IMR-90 (cell line): ENCODE measurements around the gene CDC42EP3. TPM values are rescaled to one million over a fixed set of nuclear protein-coding genes. Genes with fewer than 3 reads are reported as not detected.
A peak's percentile ranks its signal among the peaks of the same experiment; 100 is the strongest.

ENCODE experiments used
- ATAC-seq: fragments of 200-7000 bp; cut with Tn5 transposase; 2 replicates; pipeline ENCODE4 v1.9.1; 2020; ENCODE audit warnings: low read depth, mild to moderate bottlenecking, moderate library complexity
- BruUV-seq: library from RNA; stranded (reverse); fragments of 400-500 nt; replicated peaks from 2 replicates; lab custom pipeline; 2021; lab: Mats Ljungman, UMichigan
- CTCF ChIA-PET: fragments of 300-600 bp; formaldehyde crosslinking; extraction: SDS; loops from one replicate; lab custom pipeline; 2021; ENCODE audit warnings: antibody characterized with exemption; lab: Yijun Ruan, JAX
- POLR2A ChIA-PET: fragments of 300-600 bp; sonication (Branson Sonifier 250); formaldehyde crosslinking; loops from one replicate; lab custom pipeline; 2022; ENCODE audit warnings: antibody characterized with exemption; ENCODE audit not compliant: unreplicated experiment; lab: Charles Lee
- DNase-seq: peaks from one replicate; pipeline ENCODE4 v3.0.0; 2013
- H2AFZ ChIP-seq: replicated peaks from 2 replicates; pipeline ENCODE3; 2013; ENCODE audit warnings: low read length, mild to moderate bottlenecking; ENCODE audit not compliant: poor library complexity
- H2AK5ac ChIP-seq: 2 replicates; pipeline ENCODE4 v1.6.1; 2013; ENCODE audit warnings: low read depth, low read length, inconsistent platforms
- H2AK9ac ChIP-seq: replicated peaks from 2 replicates; pipeline ENCODE3; 2013; ENCODE audit warnings: mild to moderate bottlenecking, low read depth, low read length, moderate library complexity; ENCODE audit not compliant: poor library complexity
- H2BK120ac ChIP-seq: 2 replicates; pipeline ENCODE4 v1.6.1; 2013; ENCODE audit warnings: low read depth, low read length, inconsistent platforms
- H2BK15ac ChIP-seq: 3 replicates; pipeline ENCODE4 v1.6.1; 2013; ENCODE audit warnings: low read depth, low read length, inconsistent platforms
- H2BK20ac ChIP-seq: 2 replicates; pipeline ENCODE4 v1.6.1; 2013; ENCODE audit warnings: low read depth, mild to moderate bottlenecking, inconsistent platforms, low read length, moderate library complexity
- H2BK5ac ChIP-seq: 2 replicates; pipeline ENCODE4 v1.6.1; 2013; ENCODE audit warnings: mild to moderate bottlenecking, low read depth, low read length, inconsistent platforms; ENCODE audit not compliant: poor library complexity, severe bottlenecking
- H3K14ac ChIP-seq: replicated peaks from 2 replicates; pipeline ENCODE4 v1.6.1; 2013; ENCODE audit warnings: low read depth, low read length, inconsistent platforms
- H3K18ac ChIP-seq: 2 replicates; pipeline ENCODE4 v1.6.1; 2013; ENCODE audit warnings: low read depth, low read length, control low read depth
- H3K23ac ChIP-seq: 2 replicates; pipeline ENCODE4 v1.6.1; 2013; ENCODE audit warnings: low read depth, low read length, inconsistent platforms
- H3K27ac ChIP-seq: 2 replicates; pipeline ENCODE4 v1.5.1; 2013; ENCODE audit warnings: mild to moderate bottlenecking, control low read depth, low read length; ENCODE audit not compliant: insufficient read depth
- H3K27me3 ChIP-seq: 2 replicates; pipeline ENCODE4 v1.6.1; 2013; ENCODE audit warnings: low read length; ENCODE audit not compliant: control insufficient read depth, insufficient read depth
- H3K36me3 ChIP-seq: 2 replicates; pipeline ENCODE4 v1.6.1; 2013; ENCODE audit warnings: low read length, mixed read lengths; ENCODE audit not compliant: control insufficient read depth, insufficient read depth
- H3K4ac ChIP-seq: 2 replicates; pipeline ENCODE4 v1.6.1; 2013; ENCODE audit warnings: low read depth, low read length, inconsistent platforms
- H3K4me1 ChIP-seq: 2 replicates; pipeline ENCODE4 v1.6.1; 2013; ENCODE audit warnings: low read length, mixed read lengths; ENCODE audit not compliant: control insufficient read depth, insufficient read depth
- H3K4me2 ChIP-seq: 2 replicates; pipeline ENCODE4 v1.6.1; 2013; ENCODE audit warnings: low read depth, mild to moderate bottlenecking, control low read depth, low read length, moderate library complexity
- H3K4me3 ChIP-seq: 2 replicates; pipeline ENCODE4 v1.5.1; 2013; ENCODE audit warnings: low read depth, mild to moderate bottlenecking, control low read depth, low read length, moderate library complexity; ENCODE audit not compliant: insufficient read depth
- H3K56ac ChIP-seq: 2 replicates; pipeline ENCODE4 v1.6.1; 2013; ENCODE audit warnings: low read length, inconsistent platforms; ENCODE audit not compliant: insufficient read depth; ENCODE audit errors: extremely low read depth
- H3K79me1 ChIP-seq, 2 experiments: 2 replicates each; pipeline ENCODE4 v1.6.1; 2013; ENCODE audit warnings: low read length in 2 of 2, inconsistent platforms in 1 of 2, low read depth in 1 of 2
- H3K9ac ChIP-seq: 2 replicates; pipeline ENCODE4 v1.6.1; 2013; ENCODE audit warnings: low read depth, low read length, control low read depth
- H3K9me1 ChIP-seq: 2 replicates; pipeline ENCODE4 v1.6.1; 2013; ENCODE audit warnings: low read length, inconsistent platforms; ENCODE audit not compliant: insufficient read depth
- H3K9me3 ChIP-seq: 2 replicates; pipeline ENCODE4 v1.6.1; 2013; ENCODE audit warnings: low read length; ENCODE audit not compliant: control insufficient read depth, insufficient read depth
- H4K20me1 ChIP-seq: 2 replicates; pipeline ENCODE4 v1.6.1; 2013; ENCODE audit warnings: low read length, inconsistent platforms; ENCODE audit not compliant: insufficient read depth
- H4K5ac ChIP-seq: 2 replicates; pipeline ENCODE4 v1.6.1; 2013; ENCODE audit warnings: mild to moderate bottlenecking, low read depth, low read length, control low read depth
- H4K8ac ChIP-seq, 2 experiments: 2 replicates each; pipeline ENCODE4 v1.6.1; 2013; ENCODE audit warnings: low read depth in 2 of 2, low read length in 2 of 2, control low read depth in 1 of 2, inconsistent platforms in 1 of 2
- H4K91ac ChIP-seq: 2 replicates; pipeline ENCODE4 v1.6.1; 2013; ENCODE audit warnings: low read depth, low read length, inconsistent platforms; ENCODE audit not compliant: insufficient read depth
- BHLHE40 ChIP-seq: fragments of 150-350 bp; IDR thresholded peaks from 2 replicates; pipeline ENCODE4 v1.6.1; 2016; ENCODE audit warnings: mild to moderate bottlenecking, low read depth, low read length
- CEBPB ChIP-seq: IDR thresholded peaks from 2 replicates; pipeline ENCODE4 v1.6.1; 2012; ENCODE audit warnings: low read depth, low read length, improper control_type of control experiment
- FOS ChIP-seq: fragments of 150-350 bp; IDR thresholded peaks from 2 replicates; pipeline ENCODE4 v1.6.1; 2016; ENCODE audit warnings: low read depth, low read length
- MAFK ChIP-seq: IDR thresholded peaks from 2 replicates; pipeline ENCODE4 v1.6.1; 2012; ENCODE audit warnings: low read depth, low read length, improper control_type of control experiment
- MAZ ChIP-seq: IDR thresholded peaks from 2 replicates; pipeline ENCODE4 v1.6.1; 2012; ENCODE audit warnings: low read depth, mild to moderate bottlenecking, low read length, improper control_type of control experiment, moderate library complexity, borderline replicate concordance
- MXI1 ChIP-seq: IDR thresholded peaks from 2 replicates; pipeline ENCODE4 v1.6.1; 2012; ENCODE audit warnings: low read depth, mild to moderate bottlenecking, low read length, moderate library complexity, borderline replicate concordance
- NFE2L2 ChIP-seq: fragments of 150-350 bp; IDR thresholded peaks from 2 replicates; pipeline ENCODE4 v1.6.1; 2016; ENCODE audit warnings: low read depth, mild to moderate bottlenecking, low read length
- RAD21 ChIP-seq: IDR thresholded peaks from 2 replicates; pipeline ENCODE4 v1.6.1; 2012; ENCODE audit warnings: low read length, improper control_type of control experiment
- RCOR1 ChIP-seq: IDR thresholded peaks from 2 replicates; pipeline ENCODE4 v1.6.1; 2012; ENCODE audit warnings: mild to moderate bottlenecking, low read length, improper control_type of control experiment; ENCODE audit not compliant: insufficient replicate concordance
- RFX5 ChIP-seq: IDR thresholded peaks from 2 replicates; pipeline ENCODE4 v1.8.0; 2012; ENCODE audit warnings: low read depth, mild to moderate bottlenecking, low read length, moderate library complexity
- WGBS, 2 experiments: methylation state at CpG; one replicate each; pipeline versions ENCODE4 v1.1.5 to v1.1.7; 2013; ENCODE audit warnings: missing lambda C conversion rate in 2 of 2; ENCODE audit not compliant: insufficient read length in 1 of 2; ENCODE audit errors: extremely low coverage in 2 of 2; 5-methylcytosine and 5-hydroxymethylcytosine counted together
- dilution Hi-C: fragments of 300-500 bp; cut with HindIII; formaldehyde crosslinking; loops from one replicate; pipeline ENCODE4 v1.14.3; 2018; ENCODE audit warnings: low sequenced_read_pairs; ENCODE audit not compliant: unreplicated experiment
- in situ Hi-C: fragments of 300-500 bp; cut with MboI; formaldehyde crosslinking; loops from 3 replicates; pipeline ENCODE4 v1.14.3; 2019; ENCODE audit warnings: low sequenced_read_pairs, inconsistent platforms, mixed read lengths
- intact Hi-C: fragments of 100-400 bp; cut with micrococcal nuclease; formaldehyde crosslinking; loops from 2 replicates; pipeline ENCODE4 v1.10.0; 2022
- polyA plus RNA-seq, 3 experiments: library from polyadenylated mRNA; depleted of rRNA; stranded (reverse); fragments of >200 nt; gene quantifications; 2 replicates each; pipeline ENCODE4 v1.2.3, GENCODE V29; 2012; ENCODE audit warnings: low replicate concordance in 1 of 3
- total RNA-seq: library from RNA; depleted of rRNA; stranded (reverse); fragments of >200 nt; gene quantifications from 2 replicates; pipeline ENCODE4 v1.2.3, GENCODE V29; 2012
- TF ChIP-seq, protein P1 (sequence below): fragments of 150-350 bp; IDR thresholded peaks from 2 replicates; pipeline ENCODE4 v1.6.1; 2016; ENCODE audit warnings: low read depth, mild to moderate bottlenecking, low read length, moderate library complexity, borderline replicate concordance

The CDC42EP3 gene
- total and polyA plus RNA-seq, 2 of the 4 experiments (the other 2 are of a cell fraction): 167 to 193 TPM

DNA sequence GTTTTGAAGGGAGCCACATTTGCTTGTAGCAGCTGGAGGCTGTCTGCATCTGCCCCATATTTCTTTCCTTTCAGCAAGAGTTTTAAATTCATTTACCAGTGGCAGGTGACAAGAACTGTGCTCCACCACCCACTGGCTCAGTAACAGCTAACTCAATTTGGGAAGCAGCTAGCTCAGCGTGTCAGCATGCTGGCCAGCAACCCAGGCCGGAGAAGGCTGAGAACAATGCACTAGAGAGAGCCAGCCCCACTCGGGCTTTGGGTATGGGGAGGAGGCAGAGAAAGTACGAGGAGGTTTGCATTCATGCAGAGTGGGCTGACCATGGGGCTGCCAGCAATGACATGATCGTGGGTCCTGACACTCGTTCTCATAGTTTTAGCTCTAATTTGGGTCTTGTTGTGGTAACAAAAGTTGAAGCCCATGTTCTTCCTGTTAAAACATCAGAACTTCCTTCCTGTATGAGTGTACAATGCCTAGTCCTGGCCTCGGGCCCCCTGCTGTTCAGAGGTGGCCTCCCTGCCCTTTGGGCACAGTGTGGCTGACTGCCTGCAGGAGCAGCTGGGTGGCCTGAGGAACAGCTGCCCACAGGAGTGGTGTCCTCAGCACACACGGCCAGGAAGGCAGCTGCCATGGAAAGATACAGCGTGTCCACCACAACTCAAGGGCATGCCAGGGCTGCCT, 23.0 kb downstream of the CDC42EP3 start (continued):
- TF ChIP-seq BHLHE40 (no peak), RFX5 (no peak)

DNA sequence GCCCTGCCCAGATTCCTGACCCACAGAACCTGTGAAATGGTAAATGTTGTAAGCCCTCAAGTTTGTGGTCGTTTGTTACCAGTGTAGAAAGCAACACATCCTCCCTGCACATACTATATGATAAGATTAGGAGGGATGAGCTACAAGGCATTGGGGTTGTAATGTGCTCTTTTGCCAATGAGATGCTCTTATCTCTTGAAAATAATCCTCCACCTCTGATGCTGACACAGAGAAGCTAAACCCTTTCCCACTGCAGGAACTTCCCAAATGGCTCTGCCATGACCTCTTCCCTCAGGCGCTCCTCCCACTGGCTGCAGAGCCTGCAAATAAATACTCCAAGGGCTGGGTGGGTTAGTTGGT, 23.5 kb downstream of the CDC42EP3 start:
- H3K4me1 ChIP-seq: peaks cover 40% of the 10 kb centered on the region
- TF ChIP-seq RFX5: no peak
- no peak for TF ChIP-seq MAFK
- TF ChIP-seq MXI1: no peak
- no peak for TF ChIP-seq RAD21
- no peak for TF ChIP-seq RCOR1
- TF ChIP-seq MAZ: no peak
- TF ChIP-seq FOS: no peak
- TF ChIP-seq CEBPB: no peak
- TF ChIP-seq, protein P1, sequence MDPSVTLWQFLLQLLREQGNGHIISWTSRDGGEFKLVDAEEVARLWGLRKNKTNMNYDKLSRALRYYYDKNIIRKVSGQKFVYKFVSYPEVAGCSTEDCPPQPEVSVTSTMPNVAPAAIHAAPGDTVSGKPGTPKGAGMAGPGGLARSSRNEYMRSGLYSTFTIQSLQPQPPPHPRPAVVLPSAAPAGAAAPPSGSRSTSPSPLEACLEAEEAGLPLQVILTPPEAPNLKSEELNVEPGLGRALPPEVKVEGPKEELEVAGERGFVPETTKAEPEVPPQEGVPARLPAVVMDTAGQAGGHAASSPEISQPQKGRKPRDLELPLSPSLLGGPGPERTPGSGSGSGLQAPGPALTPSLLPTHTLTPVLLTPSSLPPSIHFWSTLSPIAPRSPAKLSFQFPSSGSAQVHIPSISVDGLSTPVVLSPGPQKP: no peak
- no peak for TF ChIP-seq NFE2L2

More for the DNA sequence above, 23.5 kb downstream of the CDC42EP3 start:
- Histone ChIP-seq H2AFZ (no peak overlapping the region), H4K5ac (no peak overlapping the region), H3K23ac (peak overlapping the region; percentile 84), H3K4ac (0 out of 2 replicates have a peak overlapping the region, but pooled peaks have one; percentile 6), H3K36me3 (peaks cover 64% of the 10 kb centered on the region), H3K18ac (no peak overlapping the region), H3K9ac (no peak overlapping the region), H4K91ac (no peak overlapping the region), H2BK15ac (no peak overlapping the region), H3K27ac (peak overlapping the region; percentile 32; the same call in 1 of the 2 replicates), H3K14ac (peak overlapping the region; percentile 51), H4K8ac (no peak overlapping the region), H2BK120ac (no peak overlapping the region), H3K4me2 (no peak overlapping the region), H3K27me3 (no peaks in the 10 kb centered on the region), H3K56ac (no peak overlapping the region), H2BK5ac (peak overlapping the region; percentile 76), H3K4me3 (no peak overlapping the region), H2AK9ac (no peak overlapping the region), H4K20me1 (peaks cover 96% of the 10 kb centered on the region), H3K9me3 (no peaks in the 10 kb centered on the region; the same call in 1 of the 2 replicates), H2BK20ac (no peak overlapping the region), H3K9me1 (peaks cover 49% of the 10 kb centered on the region), H3K79me1 (peaks cover 18 to 84% of the 10 kb centered on the region in 2 experiments), H2AK5ac (no peak overlapping the region)
- no CpG with 5 or more reads among the region's 2 CpGs for WGBS, 2 experiments
- in situ Hi-C loops: no loop called here
- intact Hi-C loops: no loop called here
- no TSS peak for BruUV-seq
- POLR2A ChIA-PET: interaction anchor here (0.6 kb wide), 1 partner anchor 252 kb away, joined by 7 read pairs; no protein-coding TSS in a partner anchor
- dilution Hi-C loops: no loop called here
- 0 out of 2 replicates have a peak, but pooled peaks have one; percentile 2 for ATAC-seq
- no peak for DNase-seq
- CTCF ChIA-PET: no interaction called here
